Epithelial cell of proximal tubule (primary cell): ENCODE data around the gene PDSS2. TPM values are rescaled to one million over a fixed set of nuclear protein-coding genes. Genes with fewer than 3 reads are reported as not detected.

Experiments used
- DNase-seq: peaks from one replicate; pipeline ENCODE4 v3.0.0-alpha.2; 2011; ENCODE audit warnings: low read depth
- H3K4me3 ChIP-seq: 2 replicates; pipeline ENCODE4 v1.5.1; 2011; ENCODE audit warnings: low read depth, mild to moderate bottlenecking, low read length
- total RNA-seq: library from RNA; depleted of rRNA; stranded (reverse); fragments of >200 nt; gene quantifications from 2 replicates; pipeline ENCODE4 v1.2.3, GENCODE V29; 2015
- TF ChIP-seq, protein P1 (sequence below): conservative IDR thresholded peaks from 2 replicates; pipeline ENCODE4 v1.5.1; 2012; ENCODE audit warnings: low read depth, mild to moderate bottlenecking, low read length

PDSS2 gene
- total RNA-seq, 1 donor from 2014 or later: 7.4 TPM

DNA sequence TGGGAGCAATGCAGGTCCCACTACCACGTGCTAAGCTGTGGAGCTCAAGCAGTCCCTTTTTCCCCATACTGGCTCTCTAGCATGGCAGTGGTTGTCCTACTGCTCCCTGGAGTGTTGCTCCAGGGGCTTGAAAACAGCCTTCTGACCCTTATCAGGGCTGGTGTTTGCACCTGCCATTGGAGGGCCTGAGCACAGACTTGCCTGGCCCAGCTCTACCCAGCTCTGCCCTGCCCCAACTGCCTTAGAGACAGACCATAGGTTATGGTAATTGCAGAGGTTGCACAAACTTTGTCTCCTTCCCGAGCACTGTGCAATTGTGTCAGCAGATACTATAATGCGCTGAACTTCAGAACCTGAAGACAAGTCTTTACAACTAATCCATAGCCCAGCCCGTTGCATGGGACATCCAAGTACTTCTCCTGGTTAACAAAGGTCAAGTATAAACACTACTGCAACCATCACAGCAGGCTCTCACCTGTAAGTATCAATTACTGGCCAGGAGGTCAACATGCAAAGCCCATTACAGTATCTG lies 58.7 kb downstream of the PDSS2 start:
- H3K4me3 ChIP-seq: no peak overlapping the region
- TF ChIP-seq, protein P1, sequence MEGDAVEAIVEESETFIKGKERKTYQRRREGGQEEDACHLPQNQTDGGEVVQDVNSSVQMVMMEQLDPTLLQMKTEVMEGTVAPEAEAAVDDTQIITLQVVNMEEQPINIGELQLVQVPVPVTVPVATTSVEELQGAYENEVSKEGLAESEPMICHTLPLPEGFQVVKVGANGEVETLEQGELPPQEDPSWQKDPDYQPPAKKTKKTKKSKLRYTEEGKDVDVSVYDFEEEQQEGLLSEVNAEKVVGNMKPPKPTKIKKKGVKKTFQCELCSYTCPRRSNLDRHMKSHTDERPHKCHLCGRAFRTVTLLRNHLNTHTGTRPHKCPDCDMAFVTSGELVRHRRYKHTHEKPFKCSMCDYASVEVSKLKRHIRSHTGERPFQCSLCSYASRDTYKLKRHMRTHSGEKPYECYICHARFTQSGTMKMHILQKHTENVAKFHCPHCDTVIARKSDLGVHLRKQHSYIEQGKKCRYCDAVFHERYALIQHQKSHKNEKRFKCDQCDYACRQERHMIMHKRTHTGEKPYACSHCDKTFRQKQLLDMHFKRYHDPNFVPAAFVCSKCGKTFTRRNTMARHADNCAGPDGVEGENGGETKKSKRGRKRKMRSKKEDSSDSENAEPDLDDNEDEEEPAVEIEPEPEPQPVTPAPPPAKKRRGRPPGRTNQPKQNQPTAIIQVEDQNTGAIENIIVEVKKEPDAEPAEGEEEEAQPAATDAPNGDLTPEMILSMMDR: no peak
- DNase-seq: no peak

DNA sequence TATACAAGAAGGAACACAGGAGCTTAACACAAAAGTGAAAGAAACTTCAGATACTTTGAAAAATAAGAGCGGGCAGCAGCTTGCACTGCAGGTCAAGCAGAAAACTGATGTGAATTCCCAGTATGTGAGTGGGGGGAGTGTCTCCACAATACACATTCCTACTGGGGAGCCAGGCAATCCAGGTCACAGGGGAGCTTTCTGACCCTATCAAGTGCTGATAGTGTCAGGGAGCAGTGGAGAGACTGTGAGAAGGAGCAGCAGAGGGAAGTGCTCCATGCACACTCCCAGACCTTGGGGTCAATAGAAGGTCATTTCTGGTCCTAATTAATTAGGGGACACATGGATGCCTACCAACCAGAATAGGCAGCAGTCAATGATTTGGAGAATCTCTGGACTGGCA lies 59.4 kb downstream of the PDSS2 start:
- DNase-seq: no peak
- TF ChIP-seq, protein P1: no peak
- H3K4me3 ChIP-seq: no peak overlapping the region

DNA sequence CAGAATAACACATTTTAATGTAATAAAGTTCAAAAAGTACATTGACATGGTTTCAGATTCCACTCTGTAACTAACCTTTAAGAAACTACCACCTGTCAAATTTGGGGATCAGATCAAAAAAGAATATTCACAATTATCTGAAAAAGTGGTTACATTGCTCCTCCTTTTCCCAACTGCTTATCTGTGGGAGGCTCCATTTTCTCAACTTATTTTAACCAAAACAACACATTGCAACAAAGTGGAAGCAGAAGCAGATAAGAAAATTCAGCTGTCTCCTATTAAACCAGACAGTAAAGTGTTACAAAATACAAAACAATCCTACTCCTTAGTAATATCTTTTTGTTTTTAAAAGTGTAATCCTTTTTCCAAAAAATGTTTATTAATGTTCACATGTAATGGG lies 61.4 kb downstream of the PDSS2 start:
- DNase-seq: no peak
- no peak overlapping the region for H3K4me3 ChIP-seq
- TF ChIP-seq, protein P1: no peak

DNA sequence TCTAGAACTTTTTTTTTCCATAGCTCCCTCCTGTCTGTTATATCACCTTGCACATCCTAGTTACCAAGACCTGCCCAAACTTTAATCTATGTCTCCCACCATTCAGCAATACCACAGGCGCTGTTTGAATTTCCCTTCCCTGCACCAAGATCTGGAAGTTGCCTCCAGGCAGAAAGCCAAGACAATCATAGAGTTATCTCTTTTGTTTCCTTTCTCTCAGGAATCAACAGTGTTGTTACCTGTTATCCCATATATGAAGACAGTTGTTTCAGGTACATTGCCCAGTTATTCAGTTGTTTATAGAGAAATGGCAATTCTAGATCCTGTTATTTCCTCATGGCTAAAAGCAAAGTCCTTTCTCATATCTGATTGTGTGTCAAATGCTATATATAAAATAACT lies 63.2 kb downstream of the PDSS2 start:
- DNase-seq: no peak
- TF ChIP-seq, protein P1: no peak

DNA sequence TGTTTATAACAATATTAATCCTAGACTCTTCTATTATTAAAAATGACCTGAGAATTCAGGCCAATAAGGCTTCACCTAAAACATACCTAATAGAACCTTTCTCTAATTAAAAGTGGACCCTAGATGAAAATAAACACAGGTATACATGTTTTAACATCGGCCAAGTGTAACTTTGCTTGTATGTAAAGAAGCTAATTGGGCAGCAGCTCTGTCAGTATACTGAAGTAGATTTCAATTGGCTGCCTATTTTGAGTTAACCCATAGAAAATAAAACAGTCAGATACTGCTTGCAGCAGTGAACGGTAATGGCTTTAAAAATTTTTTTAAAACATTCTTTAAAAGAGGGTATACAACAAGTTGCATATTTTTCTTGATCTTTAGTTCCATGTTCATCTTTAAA lies 67.3 kb downstream of the PDSS2 start:
- H3K4me3 ChIP-seq: no peak overlapping the region
- TF ChIP-seq, protein P1: no peak
- no peak for DNase-seq

More for the DNA sequence above, 63.2 kb downstream of the PDSS2 start:
- no peak overlapping the region for H3K4me3 ChIP-seq

DNA sequence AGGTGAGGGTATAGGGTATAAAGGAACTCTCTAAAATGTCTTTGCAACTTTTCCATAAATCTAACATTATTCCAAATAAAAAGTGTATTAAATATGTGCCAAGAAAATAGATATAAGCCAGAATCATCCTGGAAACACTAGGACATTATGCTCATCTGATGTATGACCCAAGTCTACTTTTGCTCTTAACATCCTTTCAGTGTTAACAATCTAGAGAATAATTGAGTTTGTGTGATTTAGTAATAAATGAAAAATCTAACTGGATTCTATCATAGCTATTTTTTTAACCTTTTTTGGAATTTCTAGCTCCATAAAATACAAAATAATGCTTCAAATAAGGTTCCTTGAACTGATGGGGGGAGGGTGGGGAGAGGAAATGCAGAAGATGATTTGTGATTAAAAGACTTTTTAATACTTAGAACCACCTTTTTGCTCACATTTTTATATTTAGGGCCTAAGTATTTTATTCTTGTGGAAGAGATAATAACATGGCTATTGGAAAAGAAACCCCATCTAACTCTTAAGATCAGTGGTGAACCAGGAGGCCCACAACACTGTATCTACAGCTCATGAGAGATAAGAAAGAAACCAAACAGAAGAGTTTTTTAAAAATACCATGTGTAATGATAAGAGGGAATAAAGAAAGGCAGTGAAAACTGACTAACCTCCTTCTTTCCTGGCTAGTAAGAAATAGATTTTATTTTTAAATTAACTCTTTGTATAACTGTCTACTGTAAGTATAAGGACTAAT lies 68.5 kb downstream of the PDSS2 start:
- no peak overlapping the region for H3K4me3 ChIP-seq
- TF ChIP-seq, protein P1: no peak
- DNase-seq: no peak

DNA sequence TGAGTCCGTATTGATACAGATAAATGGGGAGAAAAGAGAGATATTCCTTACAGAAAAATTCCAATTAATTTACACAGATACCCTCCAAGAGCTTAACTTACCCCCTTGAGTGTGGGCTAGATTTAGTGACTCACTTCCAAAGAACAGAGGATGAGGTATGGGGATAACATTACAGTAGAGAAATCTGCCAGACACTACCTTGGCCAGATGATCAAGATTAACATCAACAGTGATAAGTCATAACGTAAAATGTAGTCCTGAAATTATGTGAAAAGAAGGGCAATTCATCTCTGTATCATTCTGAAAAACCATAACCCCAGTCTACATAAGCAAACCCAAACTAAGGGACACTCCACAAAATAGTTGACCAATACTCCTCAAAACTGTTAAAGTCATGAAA lies 69.3 kb downstream of the PDSS2 start:
- TF ChIP-seq, protein P1: no peak
- no peak for DNase-seq

More for the DNA sequence above, 69.3 kb downstream of the PDSS2 start:
- H3K4me3 ChIP-seq: no peak overlapping the region
